Esophagus squamous epithelium (tissue), 4 donors: Measurements from ENCODE around the gene TRMT6.

ENCODE experiments used
- POLR2A ChIP-seq, 4 donors: fragments of 450-650 bp; IDR thresholded peaks; one replicate each; pipeline ENCODE4 v1.6.1; 2017; ENCODE audit warnings: antibody characterized with exemption in 4 of 4, mild to moderate bottlenecking in 4 of 4, moderate library complexity in 3 of 4
- TF ChIP-seq, protein P1 (sequence below), 6 experiments: fragments of 450-650 bp in 4 of 6; fragments of 200-600 bp in 2 of 6; sonication (generic) in 2 of 6; IDR thresholded peaks; one replicate each; pipeline ENCODE4 v1.5.1; 2016 to 2019; ENCODE audit warnings: antibody characterized with exemption in 6 of 6, mild to moderate bottlenecking in 4 of 6, moderate library complexity in 4 of 6

DNA sequence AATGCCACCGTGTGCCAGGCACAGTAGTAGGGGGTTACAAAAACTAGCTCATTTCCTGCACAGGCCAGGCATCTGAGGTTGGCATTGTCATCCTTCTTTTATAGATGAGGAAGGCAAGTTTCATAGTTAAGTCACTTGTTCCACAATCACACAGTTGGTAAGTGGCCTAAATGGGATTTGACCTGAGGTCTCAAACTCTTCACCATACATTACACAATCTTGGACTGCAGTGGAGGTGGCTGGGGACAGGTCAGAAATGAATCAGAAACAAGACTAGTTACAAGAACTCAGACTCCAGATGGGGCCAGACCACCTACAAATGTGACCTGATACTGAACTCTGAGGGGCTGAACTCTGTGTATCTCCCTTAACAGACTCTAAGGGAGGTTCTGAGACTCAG is 49.4 kb downstream of the TRMT6 start:
- TF ChIP-seq, protein P1, sequence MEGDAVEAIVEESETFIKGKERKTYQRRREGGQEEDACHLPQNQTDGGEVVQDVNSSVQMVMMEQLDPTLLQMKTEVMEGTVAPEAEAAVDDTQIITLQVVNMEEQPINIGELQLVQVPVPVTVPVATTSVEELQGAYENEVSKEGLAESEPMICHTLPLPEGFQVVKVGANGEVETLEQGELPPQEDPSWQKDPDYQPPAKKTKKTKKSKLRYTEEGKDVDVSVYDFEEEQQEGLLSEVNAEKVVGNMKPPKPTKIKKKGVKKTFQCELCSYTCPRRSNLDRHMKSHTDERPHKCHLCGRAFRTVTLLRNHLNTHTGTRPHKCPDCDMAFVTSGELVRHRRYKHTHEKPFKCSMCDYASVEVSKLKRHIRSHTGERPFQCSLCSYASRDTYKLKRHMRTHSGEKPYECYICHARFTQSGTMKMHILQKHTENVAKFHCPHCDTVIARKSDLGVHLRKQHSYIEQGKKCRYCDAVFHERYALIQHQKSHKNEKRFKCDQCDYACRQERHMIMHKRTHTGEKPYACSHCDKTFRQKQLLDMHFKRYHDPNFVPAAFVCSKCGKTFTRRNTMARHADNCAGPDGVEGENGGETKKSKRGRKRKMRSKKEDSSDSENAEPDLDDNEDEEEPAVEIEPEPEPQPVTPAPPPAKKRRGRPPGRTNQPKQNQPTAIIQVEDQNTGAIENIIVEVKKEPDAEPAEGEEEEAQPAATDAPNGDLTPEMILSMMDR (IDR thresholded peaks at IDR 0.05): no peak
- no peak for TF ChIP-seq POLR2A (IDR thresholded peaks at IDR 0.05)
